ENCODE data around the gene SLC38A5. TPM values are rescaled to one million over a fixed set of nuclear protein-coding genes. Genes with fewer than 3 reads are reported as not detected.

Gene SLC38A5
- total and polyA plus RNA-seq, 8 donors = 21.2 to 70.7 (median 38.6) TPM

GRCh38 chrX:48509619-48510018, 39.6 kb upstream of the SLC38A5 start:
- DNase-seq (no peak), ATAC-seq (no peak)
- H3K27me3 ChIP-seq = no peaks in the 10 kb centered on the region
- TF ChIP-seq CTCF (IDR thresholded peaks at IDR 0.05) = no peak
- H3K27ac ChIP-seq = no peak overlapping the region
- intact Hi-C loops (cut with DNase I) = no loop called here
- no peaks in the 10 kb centered on the region for H3K36me3 ChIP-seq
- H3K4me3 ChIP-seq = peak overlapping the region; percentile 44 to 55
- H3K9me3 ChIP-seq = no peaks in the 10 kb centered on the region
- peaks cover 0 to 7% of the 10 kb centered on the region in 2 donors for H3K4me1 ChIP-seq

- Histone ChIP-seq H3K36me3 (no peaks in the 10 kb centered on the region), H3K4me1 (peaks cover 0 to 7% of the 10 kb centered on the region in 2 donors), H3K9me3 (no peaks in the 10 kb centered on the region), H3K27me3 (no peaks in the 10 kb centered on the region), H3K4me3 (peak overlapping the region; percentile 44 to 55), H3K27ac (no peak overlapping the region)
- intact Hi-C loops (cut with DNase I) = no loop called here
- ATAC-seq (peak; percentile 9), DNase-seq (no peak)
- no peak for TF ChIP-seq CTCF (IDR thresholded peaks at IDR 0.05)
Measured at GRCh38 chrX:48509245-48509590, 39.2 kb upstream of the SLC38A5 start.

GRCh38 chrX:48508400-48509244, 38.6 kb upstream of the SLC38A5 start, which contains the start of gene PORCN:
Gene PORCN, plus strand, starts transcription at chrX:48508992. Its CDS starts 829 bp downstream, at chrX:48509821.
- Histone ChIP-seq H3K27me3 (no peaks in the 10 kb centered on the region), H3K9me3 (no peaks in the 10 kb centered on the region), H3K4me1 (peaks cover 0 to 7% of the 10 kb centered on the region in 2 donors), H3K27ac (peak within 1 kb of the TSS; percentile 24 to 66), H3K4me3 (peak within 1 kb of the TSS; percentile 44 to 55), H3K36me3 (no peaks in the 10 kb centered on the region)
- intact Hi-C loops (cut with DNase I) = no loop called here
- ATAC-seq = peak; percentile 98
- peak; percentile 40 to 95 (median 80) for DNase-seq
- no peak for TF ChIP-seq CTCF (IDR thresholded peaks at IDR 0.05)

GRCh38 chrX:48507246-48507645, 37.2 kb upstream of the SLC38A5 start:
- ATAC-seq (no peak), DNase-seq (no peak)
- TF ChIP-seq CTCF (IDR thresholded peaks at IDR 0.05) = no peak
- H3K36me3 ChIP-seq = no peaks in the 10 kb centered on the region
- H3K4me3 ChIP-seq = no peak overlapping the region
- no peaks in the 10 kb centered on the region for H3K27me3 ChIP-seq
- H3K27ac ChIP-seq = no peak overlapping the region
- H3K9me3 ChIP-seq = no peaks in the 10 kb centered on the region
- peaks cover 0 to 7% of the 10 kb centered on the region in 2 donors for H3K4me1 ChIP-seq
- intact Hi-C loops (cut with DNase I) = no loop called here

- Histone ChIP-seq H3K9me3 (no peaks in the 10 kb centered on the region), H3K4me3 (no peak overlapping the region), H3K4me1 (peaks cover 0 to 7% of the 10 kb centered on the region in 2 donors), H3K27ac (no peak overlapping the region), H3K36me3 (no peaks in the 10 kb centered on the region), H3K27me3 (no peaks in the 10 kb centered on the region)
- intact Hi-C loops (cut with DNase I) = no loop called here
- no peak for TF ChIP-seq CTCF (IDR thresholded peaks at IDR 0.05)
- ATAC-seq = no peak
- no peak for DNase-seq
Measured at GRCh38 chrX:48505481-48505880, 35.4 kb upstream of the SLC38A5 start.
